K562 (cell line): ENCODE data around the gene ALKBH3. TPM values are rescaled to one million over a fixed set of nuclear protein-coding genes. Genes with fewer than 3 reads are reported as not detected.

Experiments used
- ATAC-seq: fragments of 200-7000 bp; cut with Tn5 transposase; 3 replicates; pipeline ENCODE4 v1.9.1; 2020; ENCODE audit warnings: moderate library complexity
- BruUV-seq: library from RNA; stranded (reverse); fragments of 400-500 nt; replicated peaks from 2 replicates; lab custom pipeline; 2021; lab: Mats Ljungman, UMichigan
- CTCF ChIA-PET: fragments of 300-600 bp; formaldehyde crosslinking; extraction: SDS; loops from one replicate; lab custom pipeline; 2021; ENCODE audit warnings: low intra/inter-chr PET ratio; lab: Yijun Ruan, JAX
- POLR2A ChIA-PET: fragments of 300-600, 350-650 bp; sonication (Branson Sonifier 250); formaldehyde crosslinking; extraction: SDS; loops from one replicate; lab custom pipeline; 2021; ENCODE audit warnings: antibody characterized with exemption, inconsistent platforms; lab: Yijun Ruan, JAX
- DNase-seq, 4 experiments: peaks; one replicate each; pipeline versions ENCODE4 v3.0.0 to v3.0.0-alpha.2; 2011 to 2018; ENCODE audit warnings: low spot score in 3 of 4, mixed read lengths in 3 of 4; ENCODE audit errors: extremely low read depth in 1 of 4
- FAIRE-seq: peaks from 2 replicates; lab custom pipeline; 2011; peaks lifted over from hg19 to GRCh38; lab: Jason Lieb, UNC
- H2AFZ ChIP-seq: 2 replicates; pipeline ENCODE4 v1.6.0; 2011; ENCODE audit warnings: low read depth, low read length, control low read depth, inconsistent platforms
- H3K27ac ChIP-seq: fragments of 200-600 bp; 3 replicates; pipeline ENCODE4 v1.8.0; 2011; ENCODE audit warnings: low read depth, mild to moderate bottlenecking, control low read depth, inconsistent platforms, low read length, moderate library complexity, mixed read lengths; ENCODE audit errors: extremely low read depth
- H3K27me3 ChIP-seq, 2 experiments: fragments of 300-600 bp in 1 of 2; 2 replicates in 1 of 2; 3 replicates in 1 of 2; pipeline versions ENCODE4 v1.6.0 to v1.8.0; 2011; ENCODE audit warnings: inconsistent platforms in 2 of 2, low read length in 2 of 2, mild to moderate bottlenecking in 1 of 2, mixed read lengths in 1 of 2, moderate library complexity in 1 of 2; ENCODE audit not compliant: control insufficient read depth in 2 of 2, insufficient read depth in 2 of 2
- H3K36me3 ChIP-seq: fragments of 300-600 bp; 3 replicates; pipeline ENCODE4 v1.8.0; 2011; ENCODE audit warnings: mild to moderate bottlenecking, low read length, inconsistent platforms; ENCODE audit not compliant: control insufficient read depth, insufficient read depth
- H3K4me1 ChIP-seq, 2 experiments: fragments of 200-600 bp in 1 of 2; replicated peaks in 1 of 2; 2 replicates in 1 of 2; 3 replicates in 1 of 2; pipeline versions ENCODE4 v1.5.1 to v1.8.0; 2011; ENCODE audit warnings: inconsistent platforms in 2 of 2, low read length in 2 of 2, mild to moderate bottlenecking in 1 of 2, mixed read lengths in 1 of 2, moderate library complexity in 1 of 2; ENCODE audit not compliant: control insufficient read depth in 2 of 2, insufficient read depth in 2 of 2
- H3K4me2 ChIP-seq: 2 replicates; pipeline ENCODE4 v1.6.1; 2011; ENCODE audit warnings: low read length, control low read depth, inconsistent platforms, mixed read lengths; ENCODE audit not compliant: insufficient read depth
- H3K4me3 ChIP-seq: fragments of 200-600 bp; sonication (generic), shearing (Covaris generic); 2 replicates; pipeline ENCODE4 v1.5.1; 2016; ENCODE audit warnings: control low read depth, inconsistent platforms
- H3K79me2 ChIP-seq: fragments of 200-600 bp; 3 replicates; pipeline ENCODE4 v1.8.0; 2011; ENCODE audit warnings: low read length, inconsistent platforms; ENCODE audit not compliant: control insufficient read depth, insufficient read depth
- H3K9ac ChIP-seq, 2 experiments: 2 replicates each; pipeline versions ENCODE4 v1.6.0 to v1.6.1; 2011; ENCODE audit warnings: low read depth in 2 of 2, low read length in 2 of 2, control low read depth in 1 of 2, inconsistent platforms in 1 of 2, mild to moderate bottlenecking in 1 of 2, mixed read lengths in 1 of 2; ENCODE audit not compliant: insufficient read depth in 1 of 2
- H3K9me1 ChIP-seq: one replicate; pipeline ENCODE4 v1.6.0; 2011; ENCODE audit warnings: inconsistent platforms, mild to moderate bottlenecking, low read length, moderate library complexity; ENCODE audit not compliant: control insufficient read depth, insufficient read depth
- H3K9me3 ChIP-seq: replicated peaks from 2 replicates; pipeline ENCODE4 v1.5.1; 2011; ENCODE audit warnings: low read depth, low read length, inconsistent platforms; ENCODE audit not compliant: control insufficient read depth, insufficient read depth
- H4K20me1 ChIP-seq: replicated peaks from 2 replicates; pipeline ENCODE4 v1.6.1; 2011; ENCODE audit warnings: low read length, inconsistent platforms, mixed read lengths; ENCODE audit not compliant: control insufficient read depth, insufficient read depth
- MAFG ChIP-seq: fragments of 450-650 bp; conservative IDR thresholded peaks from 2 replicates; pipeline ENCODE4 v1.6.1; 2016; ENCODE audit warnings: missing genetic modification characterization, missing compliant biosample characterization
- MCM5 ChIP-seq: fragments of 450-650 bp; IDR thresholded peaks from 2 replicates; pipeline ENCODE4 v1.6.1; 2016; ENCODE audit warnings: low read depth
- NFE2 ChIP-seq: IDR thresholded peaks from 2 replicates; pipeline ENCODE4 v1.6.1; 2014; ENCODE audit warnings: antibody characterized with exemption, low read depth
- POLR2H ChIP-seq: IDR thresholded peaks from 2 replicates; pipeline ENCODE4 v1.6.1; 2016; ENCODE audit warnings: missing genetic modification characterization, low read depth, mild to moderate bottlenecking, control low read depth, missing compliant biosample characterization, moderate library complexity
- ZNF507 ChIP-seq: conservative IDR thresholded peaks from 2 replicates; pipeline ENCODE4 v1.6.1; 2017; ENCODE audit warnings: missing genetic modification characterization, missing compliant biosample characterization
- WGBS: fragments of 100-300 bp; shearing (Covaris generic); methylation state at CpG from one replicate; pipeline ENCODE4 v1.1.6; 2016; ENCODE audit warnings: low coverage, mixed read lengths; ENCODE audit not compliant: insufficient coverage; ENCODE audit errors: missing lambda C conversion rate; 5-methylcytosine and 5-hydroxymethylcytosine counted together
- in situ Hi-C: fragments of 300-500 bp; cut with MboI; formaldehyde crosslinking; loops from 4 replicates; pipeline ENCODE4 v1.15.0; 2018; ENCODE audit warnings: inconsistent platforms, mixed read lengths
- intact Hi-C: fragments of 100-400 bp; cut with micrococcal nuclease; formaldehyde crosslinking; loops from 2 replicates; pipeline ENCODE4 v1.14.2; 2022
- polyA plus RNA-seq, 8 experiments: library from polyadenylated mRNA; depleted of rRNA in 4 of 8; stranded (reverse) in 5 of 8; unstranded in 3 of 8; fragments of >200 nt; fragmentation: Nextera tagmentation in 2 of 8; fragmentation: Illumina TruSeq in 1 of 8; extraction: Ambion mirVana in 2 of 8; extraction: Trizol in 1 of 8; gene quantifications; 2 replicates each; pipeline versions ENCODE4 v1.2.1 to v1.2.3, GENCODE V29; 2011 to 2014; ENCODE audit warnings: inconsistent platforms in 1 of 8, missing spikeins in 1 of 8
- total RNA-seq, 7 experiments: library from RNA; depleted of rRNA in 6 of 7; stranded (reverse); fragments of >200 nt in 6 of 7; fragmentation: Illumina TruSeq in 2 of 7; extraction: Trizol in 2 of 7; gene quantifications; 2 replicates each; pipeline versions ENCODE4 v1.2.1 to v1.2.3, GENCODE V29; 2011 to 2021; ENCODE audit warnings: low replicate concordance in 1 of 7

Gene ALKBH3
- total and polyA plus RNA-seq, 9 of the 15 experiments (the other 6 are each of a cell fraction or from before 2014, with no cell fraction given) = 16.0 to 49.9 (median 36.5) TPM

DNA sequence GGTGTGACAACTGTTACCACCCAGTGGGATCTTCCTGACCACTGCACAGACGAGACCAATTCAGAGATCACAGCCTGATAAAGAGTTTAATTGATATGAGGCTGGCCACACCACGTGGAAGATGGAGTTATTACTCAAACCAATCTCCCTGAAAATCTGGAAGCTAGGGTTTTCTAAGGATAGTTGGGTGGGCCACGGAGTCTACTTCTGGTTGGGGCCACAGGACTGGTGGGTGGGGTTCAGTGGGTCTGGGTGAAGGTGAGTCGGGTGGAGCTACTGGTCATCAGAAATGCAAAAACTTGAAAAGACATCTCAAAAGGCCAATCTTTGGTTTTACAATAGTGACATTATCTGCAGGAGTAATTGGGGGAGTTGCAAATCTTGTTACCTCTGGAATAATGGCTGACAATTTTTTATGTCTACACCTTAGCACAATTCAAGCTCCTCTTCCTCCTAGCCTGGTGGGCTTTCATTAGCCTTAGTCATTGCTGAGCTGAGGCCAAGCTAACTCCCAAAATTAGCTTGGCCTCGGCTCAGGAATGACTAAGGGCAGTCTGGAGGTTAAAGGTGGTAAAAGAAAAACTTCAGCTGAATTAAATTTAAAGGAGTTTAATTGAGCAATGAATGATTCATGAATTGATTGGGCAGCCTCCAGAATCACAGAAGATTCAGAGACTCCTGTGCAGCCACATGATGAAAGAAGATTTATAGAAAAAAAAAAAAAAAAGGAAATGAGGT, 74.9 kb downstream of the ALKBH3 start:
- no peak overlapping the region; the same call in 1 of the 2 replicates for H3K4me2 ChIP-seq
- POLR2A ChIA-PET = interaction anchor here (1.7 to 2.0 kb wide), 2 partner anchors 8 to 13 kb away, joined by 5 to 9 read pairs; partner anchors contain the start of gene C11orf96
- H3K4me3 ChIP-seq = no peak overlapping the region
- no peaks in the 10 kb centered on the region for H3K9me1 ChIP-seq
- CTCF ChIA-PET = no interaction called here
- in situ Hi-C loops (no loop called here), intact Hi-C loops (no loop called here)
- H3K27ac ChIP-seq = no peak overlapping the region
- no peak for FAIRE-seq
- DNase-seq = no peak
- no peak for ATAC-seq
- H3K9me3 ChIP-seq = no peaks in the 10 kb centered on the region; the same call in none of the 2 replicates
- H3K27me3 ChIP-seq = no peaks in the 10 kb centered on the region
- H3K36me3 ChIP-seq = no peaks in the 10 kb centered on the region
- peaks cover 11 to 45% of the 10 kb centered on the region in 2 experiments; a peak in 3 of 5 replicates for H3K4me1 ChIP-seq
- H3K9ac ChIP-seq = no peak overlapping the region
- BruUV-seq = no TSS peak
- H3K79me2 ChIP-seq = no peaks in the 10 kb centered on the region
- H4K20me1 ChIP-seq = no peaks in the 10 kb centered on the region
- 0 out of 2 replicates have a peak, but pooled peaks have one; percentile 8 for TF ChIP-seq NFE2
- peak; percentile 22; the same call in 1 of the 2 replicates for TF ChIP-seq MAFG
- TF ChIP-seq POLR2H (tag) = no peak
- WGBS = 18% methylated on average over 5 of the region's 5 CpGs
- H2AFZ ChIP-seq = peak overlapping the region; percentile 68

GRCh38 chr11:43957571-43957970, 76.9 kb downstream of the ALKBH3 start:
- WGBS = 76% methylated on average over 4 of the region's 4 CpGs
- no peak for ATAC-seq
- Histone ChIP-seq H3K4me2 (no peak overlapping the region), H3K9me1 (no peaks in the 10 kb centered on the region), H3K4me1 (peaks cover 9 to 33% of the 10 kb centered on the region in 2 experiments; a peak in 3 of 5 replicates), H3K4me3 (no peak overlapping the region), H3K27ac (no peak overlapping the region), H2AFZ (no peak overlapping the region), H3K79me2 (no peaks in the 10 kb centered on the region), H3K9ac (no peak overlapping the region), H3K27me3 (no peaks in the 10 kb centered on the region; a peak in 1 of 5 replicates), H3K9me3 (no peaks in the 10 kb centered on the region), H3K36me3 (no peaks in the 10 kb centered on the region), H4K20me1 (no peaks in the 10 kb centered on the region)
- intact Hi-C loops = no loop called here
- TF ChIP-seq MCM5 (no peak), ZNF507 (peak; percentile 59)
- ChIA-PET POLR2A (no interaction called here), CTCF (no interaction called here)
- no peak for DNase-seq
- no TSS peak for BruUV-seq
- in situ Hi-C loops = no loop called here
- no peak for FAIRE-seq
